ENCODE results near the gene LPA. TPM values are rescaled to one million over a fixed set of nuclear protein-coding genes. Genes with fewer than 3 reads are reported as not detected.

LPA gene
- total RNA-seq, 1 experiment from 2014 or later, result 0.13 TPM

GRCh38 chr6:160519133-160519532, 144.9 kb downstream of the LPA start:
- no peak overlapping the region for H2BK12ac ChIP-seq (ENCODE audit: insufficient read length, low read depth, low read length)
- H3K79me1 ChIP-seq (ENCODE audit: insufficient read depth, low read depth, low read length, poor library complexity, severe bottlenecking), result no peaks in the 10 kb centered on the region
- no peak overlapping the region for H3K4me2 ChIP-seq (ENCODE audit: insufficient read depth, insufficient read length, low read length)
- Mint-ChIP-seq H3K27me3 (ENCODE audit: low read depth) (peaks cover 2% of the 10 kb centered on the region), H3K27ac (peak overlapping the region in 1 of 3 experiments; percentile 51; a peak in 1 of 7 replicates), H3K4me3 (peak overlapping the region; percentile 87 to 90), H3K4me1 (peaks cover 22 to 24% of the 10 kb centered on the region in 2 experiments), H3K36me3 (ENCODE audit: insufficient read depth in 1 of 3, low read depth in 3 of 3) (peaks cover 0 to 11% (median 5%) of the 10 kb centered on the region in 3 experiments; a peak in 1 of 7 replicates), H3K9me3 (peaks cover 5 to 9% of the 10 kb centered on the region in 2 experiments)
- no peaks in the 10 kb centered on the region for H3K79me2 ChIP-seq (ENCODE audit: insufficient read depth, low read length)
- H3K23me2 ChIP-seq (ENCODE audit: insufficient read length, low read depth, low read length, poor library complexity, severe bottlenecking), result peaks cover 5% of the 10 kb centered on the region
- peaks cover 2% of the 10 kb centered on the region for H4K20me1 ChIP-seq (ENCODE audit: control insufficient read depth, insufficient read depth, insufficient read length)
- DNase-seq, result no peak
- H3K56ac ChIP-seq (ENCODE audit: insufficient read length, low read depth, low read length), result no peak overlapping the region
- H3K4me1 ChIP-seq (ENCODE audit: insufficient read depth, low read length), result no peaks in the 10 kb centered on the region
- no peak overlapping the region for H2BK5ac ChIP-seq (ENCODE audit: insufficient read length, low read length)
- no peak overlapping the region for H2AFZ ChIP-seq (ENCODE audit: low read length)
- no peak overlapping the region for H3K9ac ChIP-seq (ENCODE audit: extremely low read depth, insufficient read length, low read length)
- H3K23ac ChIP-seq (ENCODE audit: insufficient read length, low read depth, low read length), result no peak overlapping the region
- no peak overlapping the region for H2AK5ac ChIP-seq (ENCODE audit: insufficient read length, low read length)
- TF ChIP-seq, protein P1, sequence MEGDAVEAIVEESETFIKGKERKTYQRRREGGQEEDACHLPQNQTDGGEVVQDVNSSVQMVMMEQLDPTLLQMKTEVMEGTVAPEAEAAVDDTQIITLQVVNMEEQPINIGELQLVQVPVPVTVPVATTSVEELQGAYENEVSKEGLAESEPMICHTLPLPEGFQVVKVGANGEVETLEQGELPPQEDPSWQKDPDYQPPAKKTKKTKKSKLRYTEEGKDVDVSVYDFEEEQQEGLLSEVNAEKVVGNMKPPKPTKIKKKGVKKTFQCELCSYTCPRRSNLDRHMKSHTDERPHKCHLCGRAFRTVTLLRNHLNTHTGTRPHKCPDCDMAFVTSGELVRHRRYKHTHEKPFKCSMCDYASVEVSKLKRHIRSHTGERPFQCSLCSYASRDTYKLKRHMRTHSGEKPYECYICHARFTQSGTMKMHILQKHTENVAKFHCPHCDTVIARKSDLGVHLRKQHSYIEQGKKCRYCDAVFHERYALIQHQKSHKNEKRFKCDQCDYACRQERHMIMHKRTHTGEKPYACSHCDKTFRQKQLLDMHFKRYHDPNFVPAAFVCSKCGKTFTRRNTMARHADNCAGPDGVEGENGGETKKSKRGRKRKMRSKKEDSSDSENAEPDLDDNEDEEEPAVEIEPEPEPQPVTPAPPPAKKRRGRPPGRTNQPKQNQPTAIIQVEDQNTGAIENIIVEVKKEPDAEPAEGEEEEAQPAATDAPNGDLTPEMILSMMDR (conservative IDR thresholded peaks at IDR 0.05), result no peak
- H3K27me3 ChIP-seq (ENCODE audit: insufficient read depth, low read length), result no peaks in the 10 kb centered on the region
- H3K14ac ChIP-seq (ENCODE audit: insufficient read depth, low read length), result no peak overlapping the region
- no peak overlapping the region for H4K5ac ChIP-seq (ENCODE audit: insufficient read length, low read depth, low read length)
- no peak overlapping the region for H3K27ac ChIP-seq (ENCODE audit: insufficient read length, low read depth, low read length)
- H2BK15ac ChIP-seq (ENCODE audit: low read depth, low read length), result no peak overlapping the region
- no peak overlapping the region for H3K18ac ChIP-seq (ENCODE audit: insufficient read length, low read depth, low read length)
- H2BK20ac ChIP-seq (ENCODE audit: low read depth, low read length, poor library complexity, severe bottlenecking), result no peak overlapping the region
- H3K4ac ChIP-seq (ENCODE audit: low read depth, low read length), result no peak overlapping the region
- H4K91ac ChIP-seq (ENCODE audit: insufficient read length, low read depth, low read length), result no peak overlapping the region
- H2BK120ac ChIP-seq (ENCODE audit: low read depth, low read length, poor library complexity, severe bottlenecking), result no peak overlapping the region
- no CpG with 5 or more reads among the region's 4 CpGs for WGBS (ENCODE audit: extremely low coverage, insufficient read length, low lambda C conversion rate)
- no peak overlapping the region for H3T11ph ChIP-seq (ENCODE audit: low read length)
- H4K8ac ChIP-seq (replicated peaks; ENCODE audit: insufficient read length, low read depth, low read length), result no peak overlapping the region
- H3K9me3 ChIP-seq (ENCODE audit: control insufficient read depth, low read depth, low read length), result no peaks in the 10 kb centered on the region

Measured in H9 (cell line).